ENCODE measurements around the gene MEIOB.

GRCh38 chr16:1890024-1890707 is 18.2 kb upstream of the MEIOB start:
- TF ChIP-seq EZH2 (IDR thresholded peaks at IDR 0.05; ENCODE audit: insufficient read depth, poor library complexity, severe bottlenecking) (no peak), EZH2phosphoT487 (IDR thresholded peaks at IDR 0.05; ENCODE audit: insufficient read depth, low read depth) (no peak)
